ENCODE measurements around the gene YJEFN3.

The YJEFN3 gene

DNA sequence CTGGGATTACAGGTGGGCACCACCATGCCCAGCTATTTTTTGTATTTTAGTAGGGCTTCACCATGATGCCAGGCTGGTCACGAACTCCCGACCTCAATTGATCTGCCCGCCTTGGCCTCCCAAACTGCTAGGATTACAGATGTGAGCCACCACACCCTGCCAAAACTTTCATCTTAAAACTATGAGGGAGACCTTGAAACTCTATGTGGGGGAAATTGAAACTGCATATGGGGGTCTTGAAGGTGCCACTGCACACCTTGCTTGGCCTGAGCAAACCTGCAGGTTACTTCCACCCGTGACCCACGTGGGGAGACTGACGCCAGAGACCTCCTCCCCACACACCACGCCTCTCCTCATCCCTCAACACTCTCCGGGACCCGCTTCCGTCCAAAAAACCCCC is 25.0 kb downstream of the YJEFN3 start:
- Histone ChIP-seq H3K27ac (ENCODE audit: low read depth, low read length) (no peak overlapping the region), H3K9me3 (ENCODE audit: low read length) (no peaks in the 10 kb centered on the region), H3K27me3 (ENCODE audit: control insufficient read depth in 1 of 2, insufficient read depth in 2 of 2, low read length in 2 of 2) (peaks cover 0 to 28% of the 10 kb centered on the region in 2 donors), H3K36me3 (ENCODE audit: insufficient read depth, low read length) (no peaks in the 10 kb centered on the region), H3K9ac (ENCODE audit: low read length) (no peak overlapping the region), H3K4me3 (ENCODE audit: low read depth in 1 of 2, low read length in 2 of 2) (no peak overlapping the region), H3K4me1 (ENCODE audit: insufficient read depth, low read length) (no peaks in the 10 kb centered on the region)

DNA sequence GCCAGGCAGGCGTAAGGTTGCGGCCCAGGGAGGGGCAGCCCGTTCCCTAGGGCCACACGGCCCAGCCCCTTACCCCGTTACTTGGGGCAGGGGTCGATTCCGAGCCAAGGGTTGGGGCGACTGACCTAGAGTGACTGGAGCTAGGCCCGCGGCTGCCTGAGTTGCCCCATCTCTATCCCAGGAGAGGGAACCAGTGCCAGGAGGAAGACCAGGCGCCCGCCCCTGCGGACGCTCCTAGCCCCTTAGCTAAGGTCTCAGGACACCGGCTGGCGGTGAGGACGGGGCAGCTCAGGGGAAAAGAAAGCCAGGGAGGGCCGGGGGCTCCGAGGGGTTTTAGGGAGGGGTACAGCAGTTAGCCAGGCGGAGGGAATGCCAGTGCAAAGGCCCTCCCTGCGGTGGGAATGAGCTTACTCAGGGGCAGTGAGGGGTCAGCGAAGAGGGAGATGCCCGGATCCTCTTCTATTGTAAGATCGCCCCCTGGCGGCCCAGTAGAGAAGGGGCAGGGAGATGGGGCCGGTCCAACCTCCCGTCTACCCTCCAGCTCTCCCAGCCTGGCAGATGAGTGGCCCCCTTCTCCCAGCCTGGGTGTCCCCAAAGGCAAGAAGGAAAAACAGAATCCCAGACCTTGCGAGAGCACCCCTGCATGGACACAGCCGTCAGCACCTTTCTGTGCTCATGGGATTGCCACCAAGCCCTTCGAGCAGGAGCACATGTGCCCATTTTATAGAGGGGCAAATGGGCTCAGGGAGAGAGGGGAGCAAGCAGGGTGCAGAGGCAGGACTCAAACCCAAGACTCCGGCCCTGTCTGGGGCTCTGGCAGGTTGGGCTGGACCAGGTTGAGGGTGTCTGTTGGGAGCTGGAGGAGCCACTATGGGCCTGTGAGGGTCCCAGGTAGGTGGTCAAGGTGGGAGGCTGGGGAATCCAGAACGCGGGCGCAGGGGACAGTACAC is 25.6 kb downstream of the YJEFN3 start:
- no peaks in the 10 kb centered on the region for H3K36me3 ChIP-seq (ENCODE audit: insufficient read depth, low read length)
- H3K27me3 ChIP-seq (ENCODE audit: control insufficient read depth in 1 of 2, insufficient read depth in 2 of 2, low read length in 2 of 2) = peaks cover 0 to 23% of the 10 kb centered on the region in 2 donors
- H3K4me3 ChIP-seq (ENCODE audit: low read depth in 1 of 2, low read length in 2 of 2) = no peak overlapping the region
- H3K9me3 ChIP-seq (ENCODE audit: low read length) = no peaks in the 10 kb centered on the region
- H3K9ac ChIP-seq (ENCODE audit: low read length) = no peak overlapping the region
- H3K27ac ChIP-seq (ENCODE audit: low read depth, low read length) = no peak overlapping the region
- no peaks in the 10 kb centered on the region for H3K4me1 ChIP-seq (ENCODE audit: insufficient read depth, low read length)

DNA sequence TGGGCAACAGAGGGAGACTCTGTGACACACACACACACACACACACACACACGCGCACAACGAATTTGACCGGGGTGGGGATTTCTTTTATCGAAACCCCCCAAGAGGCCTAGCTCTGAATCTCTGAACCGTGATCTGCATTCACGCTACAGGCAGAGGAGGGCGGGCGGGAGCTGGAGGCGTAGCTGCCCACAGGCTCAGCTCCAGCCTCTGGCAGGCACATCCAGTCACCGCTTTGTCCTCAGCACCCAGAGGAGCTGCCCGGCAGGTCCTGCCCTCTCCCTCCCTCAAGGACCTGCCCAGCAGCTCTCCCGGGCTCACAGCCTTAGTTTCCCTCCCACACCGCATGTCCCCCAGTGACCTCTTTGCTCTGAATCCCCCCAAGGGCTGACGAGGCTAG is 29.3 kb downstream of the YJEFN3 start:
- no peak overlapping the region for H3K9ac ChIP-seq (ENCODE audit: low read length)
- H3K27me3 ChIP-seq (ENCODE audit: control insufficient read depth in 1 of 2, insufficient read depth in 2 of 2, low read length in 2 of 2) = peaks cover 0 to 7% of the 10 kb centered on the region in 2 donors
- H3K4me1 ChIP-seq (ENCODE audit: insufficient read depth, low read length) = no peaks in the 10 kb centered on the region

GRCh38 chr19:19558636-19559035 is 29.9 kb downstream of the YJEFN3 start:
- Histone ChIP-seq H3K27ac (ENCODE audit: low read depth, low read length) (no peak overlapping the region), H3K9ac (ENCODE audit: low read length) (no peak overlapping the region), H3K36me3 (ENCODE audit: insufficient read depth, low read length) (no peaks in the 10 kb centered on the region)

More for the DNA sequence above, 29.3 kb downstream of the YJEFN3 start:
- H3K9me3 ChIP-seq (ENCODE audit: low read length) = no peaks in the 10 kb centered on the region
- H3K27ac ChIP-seq (ENCODE audit: low read depth, low read length) = no peak overlapping the region
- no peaks in the 10 kb centered on the region for H3K36me3 ChIP-seq (ENCODE audit: insufficient read depth, low read length)
- H3K4me3 ChIP-seq (ENCODE audit: low read depth in 1 of 2, low read length in 2 of 2) = no peak overlapping the region

GRCh38 chr19:19559931-19560330 is 31.2 kb downstream of the YJEFN3 start:
- H3K27me3 ChIP-seq (ENCODE audit: control insufficient read depth in 1 of 2, insufficient read depth in 2 of 2, low read length in 2 of 2) = no peaks in the 10 kb centered on the region
- H3K9ac ChIP-seq (ENCODE audit: low read length) = no peak overlapping the region
- H3K4me1 ChIP-seq (ENCODE audit: insufficient read depth, low read length) = no peaks in the 10 kb centered on the region
- H3K27ac ChIP-seq (ENCODE audit: low read depth, low read length) = no peak overlapping the region
- H3K4me3 ChIP-seq (ENCODE audit: low read depth in 1 of 2, low read length in 2 of 2) = no peak overlapping the region
- no peaks in the 10 kb centered on the region for H3K36me3 ChIP-seq (ENCODE audit: insufficient read depth, low read length)
- H3K9me3 ChIP-seq (ENCODE audit: low read length) = no peaks in the 10 kb centered on the region

More at GRCh38 chr19:19558636-19559035, 29.9 kb downstream of the YJEFN3 start:
- Histone ChIP-seq H3K27me3 (ENCODE audit: control insufficient read depth in 1 of 2, insufficient read depth in 2 of 2, low read length in 2 of 2) (peaks cover 0 to 7% of the 10 kb centered on the region in 2 donors), H3K9me3 (ENCODE audit: low read length) (no peaks in the 10 kb centered on the region), H3K4me1 (ENCODE audit: insufficient read depth, low read length) (no peaks in the 10 kb centered on the region), H3K4me3 (ENCODE audit: low read depth in 1 of 2, low read length in 2 of 2) (no peak overlapping the region)

DNA sequence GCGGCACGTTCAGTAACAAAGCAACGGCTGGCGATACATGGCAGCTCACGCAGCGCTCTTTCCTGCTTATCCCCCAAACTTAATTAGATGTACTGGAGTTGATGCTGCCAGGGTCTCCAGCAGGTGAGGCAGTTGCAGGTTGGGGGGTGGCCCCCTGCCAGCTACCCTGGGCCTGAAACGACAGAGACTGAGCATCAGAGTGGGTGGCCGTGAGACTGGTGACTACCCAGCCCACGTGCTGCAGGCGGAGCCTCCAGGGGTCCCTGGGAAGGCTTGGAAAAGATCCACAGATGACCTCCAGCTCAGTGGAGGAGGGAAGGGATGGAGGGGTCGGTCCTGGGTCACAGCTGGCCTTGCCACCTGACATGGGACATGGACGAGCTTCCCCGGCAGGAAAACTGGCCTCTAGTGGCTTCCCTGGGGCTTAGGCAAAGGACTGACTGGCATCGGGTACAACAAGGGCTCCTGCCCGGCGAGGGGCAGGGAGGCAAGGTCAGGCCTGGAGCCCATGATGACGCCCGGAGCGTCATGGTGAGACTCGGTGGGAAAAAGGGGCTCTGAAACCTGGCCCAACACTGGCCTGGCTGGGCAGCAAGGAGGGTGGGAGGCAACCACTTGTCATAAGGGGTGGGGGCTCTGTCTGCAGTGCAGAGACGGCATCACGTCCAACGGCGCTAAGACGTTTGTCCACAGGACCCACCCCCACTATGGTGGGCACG is 33.4 kb downstream of the YJEFN3 start:
- no peaks in the 10 kb centered on the region for H3K9me3 ChIP-seq (ENCODE audit: low read length)
- H3K4me1 ChIP-seq (ENCODE audit: insufficient read depth, low read length) = no peaks in the 10 kb centered on the region
- no peak overlapping the region for H3K4me3 ChIP-seq (ENCODE audit: low read depth in 1 of 2, low read length in 2 of 2)
- H3K36me3 ChIP-seq (ENCODE audit: insufficient read depth, low read length) = no peaks in the 10 kb centered on the region
- no peaks in the 10 kb centered on the region for H3K27me3 ChIP-seq (ENCODE audit: control insufficient read depth in 1 of 2, insufficient read depth in 2 of 2, low read length in 2 of 2)
- no peak overlapping the region for H3K27ac ChIP-seq (ENCODE audit: low read depth, low read length)
- no peak overlapping the region for H3K9ac ChIP-seq (ENCODE audit: low read length)

GRCh38 chr19:19562665-19563347 is 34.1 kb downstream of the YJEFN3 start:
- no peaks in the 10 kb centered on the region for H3K36me3 ChIP-seq (ENCODE audit: insufficient read depth, low read length)
- H3K9ac ChIP-seq (ENCODE audit: low read length) = no peak overlapping the region
- H3K4me1 ChIP-seq (ENCODE audit: insufficient read depth, low read length) = no peaks in the 10 kb centered on the region
- no peaks in the 10 kb centered on the region for H3K27me3 ChIP-seq (ENCODE audit: control insufficient read depth in 1 of 2, insufficient read depth in 2 of 2, low read length in 2 of 2)
- no peaks in the 10 kb centered on the region for H3K9me3 ChIP-seq (ENCODE audit: low read length)
- no peak overlapping the region for H3K4me3 ChIP-seq (ENCODE audit: low read depth in 1 of 2, low read length in 2 of 2)
- H3K27ac ChIP-seq (ENCODE audit: low read depth, low read length) = no peak overlapping the region

- H3K9me3 ChIP-seq (ENCODE audit: low read length) = no peaks in the 10 kb centered on the region
- H3K9ac ChIP-seq (ENCODE audit: low read length) = no peak overlapping the region
- no peak overlapping the region for H3K4me3 ChIP-seq (ENCODE audit: low read depth in 1 of 2, low read length in 2 of 2)
- H3K27me3 ChIP-seq (ENCODE audit: control insufficient read depth in 1 of 2, insufficient read depth in 2 of 2, low read length in 2 of 2) = no peaks in the 10 kb centered on the region
- no peaks in the 10 kb centered on the region for H3K4me1 ChIP-seq (ENCODE audit: insufficient read depth, low read length)
- H3K27ac ChIP-seq (ENCODE audit: low read depth, low read length) = no peak overlapping the region
- no peaks in the 10 kb centered on the region for H3K36me3 ChIP-seq (ENCODE audit: insufficient read depth, low read length)
Measured at GRCh38 chr19:19563348-19563848, 34.7 kb downstream of the YJEFN3 start.

DNA sequence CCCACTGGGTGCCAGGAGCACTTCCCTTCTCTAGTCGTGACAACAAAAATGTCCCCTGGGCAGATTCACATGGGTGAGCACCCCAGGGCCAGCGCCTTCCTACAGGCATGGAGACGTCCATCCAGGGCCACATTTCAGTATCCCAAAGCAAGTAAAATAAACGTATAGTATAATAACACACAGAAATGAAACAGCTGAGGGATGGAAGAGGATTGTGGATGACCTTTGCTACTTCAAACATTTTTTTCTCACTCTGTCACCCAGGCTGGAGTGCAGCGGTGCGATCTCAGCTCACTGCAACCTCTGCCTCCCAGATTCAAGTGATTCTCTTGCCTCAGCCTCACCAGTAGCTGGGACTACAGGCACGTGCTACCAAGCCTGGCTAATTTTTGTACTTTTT is 37.6 kb downstream of the YJEFN3 start:
- no peaks in the 10 kb centered on the region for H3K9me3 ChIP-seq (ENCODE audit: low read length)
- H3K4me1 ChIP-seq (ENCODE audit: insufficient read depth, low read length) = no peaks in the 10 kb centered on the region
- no peaks in the 10 kb centered on the region for H3K27me3 ChIP-seq (ENCODE audit: control insufficient read depth in 1 of 2, insufficient read depth in 2 of 2, low read length in 2 of 2)
- H3K27ac ChIP-seq (ENCODE audit: low read depth, low read length) = no peak overlapping the region
- H3K4me3 ChIP-seq (ENCODE audit: low read depth in 1 of 2, low read length in 2 of 2) = no peak overlapping the region
- no peaks in the 10 kb centered on the region for H3K36me3 ChIP-seq (ENCODE audit: insufficient read depth, low read length)
- no peak overlapping the region for H3K9ac ChIP-seq (ENCODE audit: low read length)

DNA sequence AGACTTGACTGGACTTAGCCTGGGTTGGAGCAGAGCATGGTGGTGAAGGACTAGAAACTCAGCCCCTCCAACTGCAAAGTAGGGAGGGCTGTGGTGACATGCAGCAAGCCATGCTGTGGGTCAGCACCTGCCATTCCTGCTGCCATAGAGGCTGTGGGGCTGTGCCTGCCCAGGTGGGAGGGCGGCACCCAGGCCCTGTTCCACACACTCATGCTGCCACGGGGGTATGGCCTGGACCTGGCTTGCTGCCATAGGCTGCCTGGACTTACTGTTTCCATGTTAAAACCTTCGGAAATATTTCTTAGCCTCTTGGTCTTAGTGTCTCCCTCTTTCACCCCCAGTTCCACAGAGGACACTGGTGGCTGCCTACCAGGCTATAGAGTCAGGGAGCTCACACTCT is 38.7 kb downstream of the YJEFN3 start:
- no peaks in the 10 kb centered on the region for H3K36me3 ChIP-seq (ENCODE audit: insufficient read depth, low read length)
- no peak overlapping the region for H3K9ac ChIP-seq (ENCODE audit: low read length)
- H3K27ac ChIP-seq (ENCODE audit: low read depth, low read length) = no peak overlapping the region
- no peak overlapping the region for H3K4me3 ChIP-seq (ENCODE audit: low read depth in 1 of 2, low read length in 2 of 2)
- no peaks in the 10 kb centered on the region for H3K27me3 ChIP-seq (ENCODE audit: control insufficient read depth in 1 of 2, insufficient read depth in 2 of 2, low read length in 2 of 2)
- no peaks in the 10 kb centered on the region for H3K4me1 ChIP-seq (ENCODE audit: insufficient read depth, low read length)
- no peaks in the 10 kb centered on the region for H3K9me3 ChIP-seq (ENCODE audit: low read length)

Data from muscle layer of colon (tissue), 2 donors.